Measurements from ENCODE around the gene ZER1.
"Not testable (repeated sequence)": the region's sequence is repeated elsewhere in the genome, so short reads cannot be mapped to it uniquely, and the experiment has no call there.

Gene ZER1

GRCh38 chr9:128780093-128780492 is 8.4 kb upstream of the ZER1 start:
- H3K4me1 ChIP-seq; in situ Hi-C loops (cut with MboI; ENCODE audit: low sequenced_read_pairs); H3K4me3 ChIP-seq; H3K27me3 ChIP-seq (ENCODE audit: low read depth); H3K36me3 ChIP-seq (replicated peaks); DNase-seq (ENCODE audit: low spot score in 2 of 2): not testable (repeated sequence)
- peaks cover 15% of the 10 kb centered on the region for H3K9me3 ChIP-seq

GRCh38 chr9:128774804-128775203 is 3.1 kb upstream of the ZER1 start:
- Histone ChIP-seq H3K27me3 (ENCODE audit: low read depth) (no peaks in the 10 kb centered on the region), H3K4me1 (peaks cover 3% of the 10 kb centered on the region), H3K36me3 (replicated peaks) (no peaks in the 10 kb centered on the region), H3K4me3 (no peak overlapping the region), H3K9me3 (0 out of 2 replicates have a peak, but pooled peaks cover 5% of the 10 kb centered on the region)
- in situ Hi-C loops (cut with MboI; ENCODE audit: low sequenced_read_pairs), result no loop called here
- no peak for DNase-seq (ENCODE audit: low spot score in 2 of 2)

- Histone ChIP-seq H3K4me1 (peaks cover 3% of the 10 kb centered on the region), H3K9me3 (0 out of 2 replicates have a peak, but pooled peaks cover 5% of the 10 kb centered on the region), H3K27me3 (ENCODE audit: low read depth) (no peaks in the 10 kb centered on the region), H3K4me3 (no peak overlapping the region), H3K36me3 (replicated peaks) (no peaks in the 10 kb centered on the region)
- no peak for DNase-seq (ENCODE audit: low spot score in 2 of 2)
- in situ Hi-C loops (cut with MboI; ENCODE audit: low sequenced_read_pairs), result no loop called here
These were observed 1.3 kb upstream of the ZER1 start for GRCh38 chr9:128773049-128773448.

- peak in 1 of 2 experiments; percentile 30 for DNase-seq (ENCODE audit: low spot score in 2 of 2)
- 0 out of 2 replicates have a peak, but pooled peaks cover 3% of the 10 kb centered on the region for H3K9me3 ChIP-seq
- no peaks in the 10 kb centered on the region for H3K27me3 ChIP-seq (ENCODE audit: low read depth)
- H3K4me1 ChIP-seq, result peaks cover 3% of the 10 kb centered on the region
- H3K36me3 ChIP-seq (replicated peaks), result no peaks in the 10 kb centered on the region
- peak overlapping the region; percentile 87 for H3K4me3 ChIP-seq
- in situ Hi-C loops (cut with MboI; ENCODE audit: low sequenced_read_pairs), result no loop called here
These were observed 519 bp downstream of the ZER1 start for GRCh38 chr9:128771094-128771721.

GRCh38 chr9:128770286-128771030 is 1.3 kb downstream of the ZER1 start:
- Histone ChIP-seq H3K9me3 (no peaks in the 10 kb centered on the region), H3K4me3 (peak overlapping the region; percentile 87), H3K4me1 (peaks cover 3% of the 10 kb centered on the region), H3K27me3 (ENCODE audit: low read depth) (no peaks in the 10 kb centered on the region), H3K36me3 (replicated peaks) (no peaks in the 10 kb centered on the region)
- no peak for DNase-seq (ENCODE audit: low spot score in 2 of 2)
- in situ Hi-C loops (cut with MboI; ENCODE audit: low sequenced_read_pairs), result no loop called here

GRCh38 chr9:128768606-128769005 is 3.1 kb downstream of the ZER1 start:
- H3K9me3 ChIP-seq, result no peaks in the 10 kb centered on the region
- no peak for DNase-seq (ENCODE audit: low spot score in 2 of 2)
- no peak overlapping the region for H3K4me3 ChIP-seq
- H3K27me3 ChIP-seq (ENCODE audit: low read depth), result no peaks in the 10 kb centered on the region
- peaks cover 3% of the 10 kb centered on the region for H3K4me1 ChIP-seq
- no peaks in the 10 kb centered on the region for H3K36me3 ChIP-seq (replicated peaks)
- in situ Hi-C loops (cut with MboI; ENCODE audit: low sequenced_read_pairs), result no loop called here

GRCh38 chr9:128765499-128765898 is 6.2 kb downstream of the ZER1 start:
- no peak for DNase-seq (ENCODE audit: low spot score in 2 of 2)
- in situ Hi-C loops (cut with MboI; ENCODE audit: low sequenced_read_pairs), result no loop called here
- H3K4me3 ChIP-seq, result no peak overlapping the region
- no peaks in the 10 kb centered on the region for H3K4me1 ChIP-seq
- no peaks in the 10 kb centered on the region for H3K36me3 ChIP-seq (replicated peaks)
- H3K27me3 ChIP-seq (ENCODE audit: low read depth), result no peaks in the 10 kb centered on the region
- H3K9me3 ChIP-seq, result no peaks in the 10 kb centered on the region

GRCh38 chr9:128764361-128764760 is 7.4 kb downstream of the ZER1 start:
- no peaks in the 10 kb centered on the region for H3K27me3 ChIP-seq (ENCODE audit: low read depth)
- no peak for DNase-seq (ENCODE audit: low spot score in 2 of 2)
- H3K4me1 ChIP-seq, result no peaks in the 10 kb centered on the region
- no peak overlapping the region for H3K4me3 ChIP-seq
- in situ Hi-C loops (cut with MboI; ENCODE audit: low sequenced_read_pairs), result no loop called here
- no peaks in the 10 kb centered on the region for H3K9me3 ChIP-seq
- H3K36me3 ChIP-seq (replicated peaks), result no peaks in the 10 kb centered on the region

GRCh38 chr9:128762671-128763449 is 8.9 kb downstream of the ZER1 start:
- no peak for DNase-seq (ENCODE audit: low spot score in 2 of 2)
- in situ Hi-C loops (cut with MboI; ENCODE audit: low sequenced_read_pairs), result no loop called here
- Histone ChIP-seq H3K4me3 (no peak overlapping the region), H3K9me3 (no peaks in the 10 kb centered on the region), H3K36me3 (replicated peaks) (no peaks in the 10 kb centered on the region), H3K27me3 (ENCODE audit: low read depth) (no peaks in the 10 kb centered on the region), H3K4me1 (no peaks in the 10 kb centered on the region)

GRCh38 chr9:128757602-128758001 is 14.1 kb downstream of the ZER1 start:
- H3K27me3 ChIP-seq (ENCODE audit: low read depth), result no peaks in the 10 kb centered on the region
- in situ Hi-C loops (cut with MboI; ENCODE audit: low sequenced_read_pairs), result no loop called here
- no peak overlapping the region for H3K4me3 ChIP-seq
- DNase-seq (ENCODE audit: low spot score in 2 of 2), result no peak
- H3K9me3 ChIP-seq, result no peaks in the 10 kb centered on the region
- H3K36me3 ChIP-seq (replicated peaks), result no peaks in the 10 kb centered on the region
- no peaks in the 10 kb centered on the region for H3K4me1 ChIP-seq

- H3K9me3 ChIP-seq, result no peaks in the 10 kb centered on the region
- H3K36me3 ChIP-seq (replicated peaks), result 0 out of 2 replicates have a peak, but pooled peaks cover 3% of the 10 kb centered on the region
- in situ Hi-C loops (cut with MboI; ENCODE audit: low sequenced_read_pairs), result no loop called here
These were observed 18.1 kb downstream of the ZER1 start for GRCh38 chr9:128753627-128754026.

GRCh38 chr9:128750926-128751595 is 20.7 kb downstream of the ZER1 start:
- no peak for DNase-seq (ENCODE audit: low spot score in 2 of 2)
- no peaks in the 10 kb centered on the region for H3K9me3 ChIP-seq
- H3K4me3 ChIP-seq, result no peak overlapping the region
- in situ Hi-C loops (cut with MboI; ENCODE audit: low sequenced_read_pairs), result no loop called here
- H3K4me1 ChIP-seq, result no peaks in the 10 kb centered on the region
- H3K36me3 ChIP-seq (replicated peaks), result 0 out of 2 replicates have a peak, but pooled peaks cover 3% of the 10 kb centered on the region
- H3K27me3 ChIP-seq (ENCODE audit: low read depth), result no peaks in the 10 kb centered on the region

More at GRCh38 chr9:128753627-128754026, 18.1 kb downstream of the ZER1 start:
- Histone ChIP-seq H3K27me3 (ENCODE audit: low read depth) (no peaks in the 10 kb centered on the region), H3K4me1 (no peaks in the 10 kb centered on the region), H3K4me3 (no peak overlapping the region)
- no peak for DNase-seq (ENCODE audit: low spot score in 2 of 2)

GRCh38 chr9:128747241-128747640 is 24.5 kb downstream of the ZER1 start:
- no peak for DNase-seq (ENCODE audit: low spot score in 2 of 2)
- H3K36me3 ChIP-seq (replicated peaks), result 0 out of 2 replicates have a peak, but pooled peaks cover 3% of the 10 kb centered on the region
- H3K4me3 ChIP-seq, result no peak overlapping the region
- no peaks in the 10 kb centered on the region for H3K27me3 ChIP-seq (ENCODE audit: low read depth)
- H3K4me1 ChIP-seq, result no peaks in the 10 kb centered on the region
- in situ Hi-C loops (cut with MboI; ENCODE audit: low sequenced_read_pairs), result no loop called here
- no peaks in the 10 kb centered on the region for H3K9me3 ChIP-seq
